IPS-18c (cell line): ENCODE data around the gene UBL5.

ENCODE experiments used
- H3K4me3 ChIP-seq: 2 replicates; pipeline ENCODE4 v1.7.0; 2013; ENCODE audit warnings: low read depth, mild to moderate bottlenecking, low read length, moderate library complexity; ENCODE audit not compliant: insufficient read depth
- H3K9me3 ChIP-seq: one replicate; pipeline ENCODE4 v1.6.1; 2013; ENCODE audit warnings: mild to moderate bottlenecking, low read length, moderate library complexity; ENCODE audit not compliant: control insufficient read depth, insufficient read depth

Gene UBL5

GRCh38 chr19:9865732-9866501 is 38.2 kb downstream of the UBL5 start:
- H3K9me3 ChIP-seq = no peaks in the 10 kb centered on the region
- H3K4me3 ChIP-seq = no peak overlapping the region

- Histone ChIP-seq H3K4me3 (no peak overlapping the region), H3K9me3 (no peaks in the 10 kb centered on the region)
These were observed 41.4 kb downstream of the UBL5 start for GRCh38 chr19:9868983-9869617.

GRCh38 chr19:9871626-9872338 is 44.1 kb downstream of the UBL5 start:
- Histone ChIP-seq H3K4me3 (no peak overlapping the region), H3K9me3 (no peaks in the 10 kb centered on the region)

GRCh38 chr19:9872618-9873242 is 45.0 kb downstream of the UBL5 start:
- Histone ChIP-seq H3K9me3 (no peaks in the 10 kb centered on the region), H3K4me3 (no peak overlapping the region)

- H3K4me3 ChIP-seq = no peak overlapping the region
- H3K9me3 ChIP-seq = no peaks in the 10 kb centered on the region
These were observed 47.4 kb downstream of the UBL5 start for GRCh38 chr19:9875031-9875627.

GRCh38 chr19:9875796-9876195 is 48.1 kb downstream of the UBL5 start:
- H3K4me3 ChIP-seq = no peak overlapping the region
- no peaks in the 10 kb centered on the region for H3K9me3 ChIP-seq

GRCh38 chr19:9877780-9878510 is 50.2 kb downstream of the UBL5 start:
- H3K4me3 ChIP-seq = no peak overlapping the region

GRCh38 chr19:9878511-9879196 is 50.9 kb downstream of the UBL5 start:
- no peaks in the 10 kb centered on the region for H3K9me3 ChIP-seq
- H3K4me3 ChIP-seq = no peak overlapping the region

More at GRCh38 chr19:9877780-9878510, 50.2 kb downstream of the UBL5 start:
- H3K9me3 ChIP-seq = no peaks in the 10 kb centered on the region
